HepG2 (cell line): ENCODE data around the gene NCBP1. TPM values are rescaled to one million over a fixed set of nuclear protein-coding genes. Genes with fewer than 3 reads are reported as not detected.

Experiments used
- ATAC-seq: fragments of 200-7000 bp; cut with Tn5 transposase; 3 replicates; pipeline ENCODE4 v1.9.1; 2020; ENCODE audit warnings: mild to moderate bottlenecking, moderate library complexity
- BruUV-seq: library from RNA; stranded (reverse); fragments of 400-500 nt; replicated peaks from 2 replicates; lab custom pipeline; 2021; lab: Mats Ljungman, UMichigan
- CTCF ChIA-PET: fragments of 300-600 bp; formaldehyde crosslinking; extraction: SDS; loops from one replicate; lab custom pipeline; 2021; ENCODE audit warnings: low total read pairs, inconsistent platforms, low intra/inter-chr PET ratio; lab: Yijun Ruan, JAX
- POLR2A ChIA-PET: fragments of 350-600 bp; sonication (Branson Sonifier 250); formaldehyde crosslinking; loops from one replicate; lab custom pipeline; 2020; ENCODE audit warnings: antibody characterized with exemption, inconsistent platforms; lab: Yijun Ruan, JAX
- DNase-seq: peaks from one replicate; pipeline ENCODE4 v3.0.0-alpha.2; 2015; ENCODE audit warnings: low spot score
- FAIRE-seq: peaks from 3 replicates; lab custom pipeline; 2011; peaks lifted over from hg19 to GRCh38; lab: Jason Lieb, UNC
- H2AFZ ChIP-seq: one replicate; pipeline ENCODE4 v1.6.1; 2011; ENCODE audit warnings: low read length, inconsistent platforms
- H3K27ac ChIP-seq: fragments of 300-600 bp; 3 replicates; pipeline ENCODE4 v1.8.0; 2011; ENCODE audit warnings: mixed run types, mild to moderate bottlenecking, mixed read lengths, low read length, inconsistent platforms; ENCODE audit not compliant: insufficient read depth; ENCODE audit errors: extremely low read length
- H3K27me3 ChIP-seq, 2 experiments: fragments of 200-600 bp in 1 of 2; 2 replicates in 1 of 2; 3 replicates in 1 of 2; pipeline versions ENCODE4 v1.6.0 to v1.8.0; 2011; ENCODE audit warnings: low read length in 2 of 2, mild to moderate bottlenecking in 2 of 2, moderate library complexity in 2 of 2, inconsistent platforms in 1 of 2; ENCODE audit not compliant: insufficient read depth in 2 of 2, control insufficient read depth in 1 of 2
- H3K36me3 ChIP-seq, 2 experiments: fragments of 200-600 bp in 1 of 2; replicated peaks in 1 of 2; 2 replicates in 1 of 2; 3 replicates in 1 of 2; pipeline versions ENCODE4 v1.5.1 to v1.8.0; 2011; ENCODE audit warnings: low read length in 2 of 2, inconsistent platforms in 1 of 2; ENCODE audit not compliant: insufficient read depth in 2 of 2, control insufficient read depth in 1 of 2
- H3K4me1 ChIP-seq: 2 replicates; pipeline ENCODE4 v1.5.1; 2012; ENCODE audit warnings: low read length, inconsistent platforms; ENCODE audit not compliant: insufficient read depth
- H3K4me2 ChIP-seq: 2 replicates; pipeline ENCODE4 v1.6.0; 2011; ENCODE audit warnings: low read depth, low read length, inconsistent platforms
- H3K4me3 ChIP-seq, 3 experiments: fragments of 200-600 bp in 1 of 3; sonication (generic), shearing (Covaris generic) in 1 of 3; replicated peaks in 1 of 3; 2 replicates each; pipeline ENCODE4 v1.5.1; 2011 to 2016; ENCODE audit warnings: low read length in 3 of 3, inconsistent platforms in 2 of 3, low read depth in 2 of 3, mild to moderate bottlenecking in 2 of 3, control low read depth in 1 of 3, mixed read lengths in 1 of 3; ENCODE audit not compliant: insufficient read depth in 1 of 3
- H3K79me2 ChIP-seq: one replicate; pipeline ENCODE4 v1.6.1; 2011; ENCODE audit warnings: low read length, inconsistent platforms; ENCODE audit not compliant: insufficient read depth
- H3K9ac ChIP-seq: 2 replicates; pipeline ENCODE4 v1.6.0; 2011; ENCODE audit warnings: mild to moderate bottlenecking, low read depth, low read length, inconsistent platforms; ENCODE audit not compliant: insufficient read depth
- H3K9me3 ChIP-seq: 2 replicates; pipeline ENCODE4 v1.5.1; 2012; ENCODE audit warnings: mild to moderate bottlenecking, low read length
- H4K20me1 ChIP-seq: 2 replicates; pipeline ENCODE4 v1.6.0; 2011; ENCODE audit warnings: inconsistent platforms, mild to moderate bottlenecking, low read length, moderate library complexity; ENCODE audit not compliant: insufficient read depth
- CCDC6 ChIP-seq: sonication (generic); formaldehyde crosslinking; IDR thresholded peaks from 2 replicates; pipeline ENCODE4 v1.8.1; 2022; ENCODE audit warnings: mild to moderate bottlenecking, missing genetic modification reagents, moderate library complexity
- DMTF1 ChIP-seq: sonication (generic); formaldehyde crosslinking; IDR thresholded peaks from 2 replicates; pipeline ENCODE4 v1.4.0; 2020; ENCODE audit warnings: mild to moderate bottlenecking, missing genetic modification reagents
- ELK4 ChIP-seq: sonication (generic); formaldehyde crosslinking; IDR thresholded peaks from 2 replicates; pipeline ENCODE4 v1.9.0; 2021; ENCODE audit warnings: missing genetic modification reagents, borderline replicate concordance
- GATA4 ChIP-seq: sonication (generic); IDR thresholded peaks from 2 replicates; pipeline ENCODE4 v1.6.1; 2016; ENCODE audit warnings: antibody characterized with exemption, low read depth, borderline replicate concordance
- HMGA1 ChIP-seq: sonication (generic); formaldehyde crosslinking; conservative IDR thresholded peaks from 2 replicates; pipeline ENCODE4 v1.4.0; 2020; ENCODE audit warnings: missing genetic modification reagents
- HNRNPLL ChIP-seq: fragments of 200-400 bp; formaldehyde crosslinking; IDR thresholded peaks from 2 replicates; pipeline ENCODE4 v1.6.1; 2017; ENCODE audit warnings: mild to moderate bottlenecking, low read depth, low read length; ENCODE audit not compliant: poor library complexity, severe bottlenecking
- IKZF5 ChIP-seq: IDR thresholded peaks from 2 replicates; pipeline ENCODE4 v1.6.1; 2018; ENCODE audit warnings: missing genetic modification reagents, mild to moderate bottlenecking, missing compliant biosample characterization
- RCOR2 ChIP-seq: IDR thresholded peaks from 2 replicates; pipeline ENCODE4 v1.6.1; 2016; ENCODE audit warnings: missing biosample characterization, missing genetic modification reagents
- ZBTB2 ChIP-seq: sonication (generic); formaldehyde crosslinking; IDR thresholded peaks from 2 replicates; pipeline ENCODE4 v1.8.0; 2022; ENCODE audit warnings: low read depth, missing genetic modification reagents
- ZBTB26 ChIP-seq: IDR thresholded peaks from 2 replicates; pipeline ENCODE4 v1.6.1; 2016; ENCODE audit warnings: missing compliant biosample characterization, missing genetic modification reagents, borderline replicate concordance
- ZMYM3 ChIP-seq: sonication (generic); formaldehyde crosslinking; IDR thresholded peaks from 2 replicates; pipeline ENCODE4 v1.5.1; 2020; ENCODE audit warnings: mild to moderate bottlenecking, missing genetic modification reagents
- ZNF317 ChIP-seq: sonication (generic); formaldehyde crosslinking; IDR thresholded peaks from 2 replicates; pipeline ENCODE4 v1.5.0; 2020; ENCODE audit warnings: mild to moderate bottlenecking, missing genetic modification reagents
- ZNF543 ChIP-seq: sonication (generic); formaldehyde crosslinking; IDR thresholded peaks from 2 replicates; pipeline ENCODE4 v1.4.0; 2020; ENCODE audit warnings: mild to moderate bottlenecking, missing genetic modification reagents
- ZNF546 ChIP-seq: sonication (generic); formaldehyde crosslinking; conservative IDR thresholded peaks from 2 replicates; pipeline ENCODE4 v1.8.1; 2023; ENCODE audit warnings: mild to moderate bottlenecking, missing genetic modification reagents
- ZNF678 ChIP-seq: sonication (generic); formaldehyde crosslinking; IDR thresholded peaks from 2 replicates; pipeline ENCODE4 v1.4.0; 2020; ENCODE audit warnings: mild to moderate bottlenecking, missing genetic modification reagents
- ZNF766 ChIP-seq: sonication (generic); formaldehyde crosslinking; IDR thresholded peaks from 2 replicates; pipeline ENCODE4 v1.5.0; 2020; ENCODE audit warnings: missing genetic modification reagents, borderline replicate concordance
- ZSCAN30 ChIP-seq: sonication (generic); formaldehyde crosslinking; IDR thresholded peaks from 2 replicates; pipeline ENCODE4 v1.5.0; 2020; ENCODE audit warnings: mild to moderate bottlenecking, missing genetic modification reagents
- WGBS: methylation state at CpG from one replicate; pipeline ENCODE4 v1.1.6; 2017; ENCODE audit warnings: low lambda C conversion rate; 5-methylcytosine and 5-hydroxymethylcytosine counted together
- in situ Hi-C: cut with HindIII; loops from 2 replicates; pipeline ENCODE4 v1.10.0; 2017; ENCODE audit warnings: low pct_unique_long_range_greater_than_20kb; ENCODE audit not compliant: extremely low pct_ligation_motif_present
- intact Hi-C: fragments of 100-400 bp; cut with micrococcal nuclease; formaldehyde crosslinking; loops from one replicate; pipeline ENCODE4 v1.10.0; 2022; ENCODE audit not compliant: unreplicated experiment
- polyA plus RNA-seq, 8 experiments: library from polyadenylated mRNA; depleted of rRNA in 3 of 8; stranded (reverse) in 7 of 8; unstranded in 1 of 8; fragments of >200 nt; fragmentation: Illumina TruSeq in 4 of 8; extraction: Trizol in 4 of 8; gene quantifications; 2 replicates each; pipeline versions ENCODE4 v1.2.1 to v1.2.3, GENCODE V29; 2011 to 2016; ENCODE audit warnings: low read depth in 4 of 8, missing spikeins in 1 of 8, mixed read lengths in 1 of 8; ENCODE audit not compliant: insufficient read depth in 1 of 8
- total RNA-seq, 5 experiments: library from RNA; depleted of rRNA; stranded (reverse); fragments of >200 nt; fragmentation: Illumina TruSeq; extraction: Trizol; gene quantifications; 2 replicates each; pipeline ENCODE4 v1.2.3, GENCODE V29; 2016; ENCODE audit warnings: low read depth in 1 of 5

The NCBP1 gene
- total and polyA plus RNA-seq, 2 of the 13 experiments (the other 11 are each of a cell fraction or from before 2014, with no cell fraction given), result 13.3 to 40.2 TPM

- TF ChIP-seq ELK4 (CRISPR knock-in tag), result no peak
- TF ChIP-seq RCOR2 (CRISPR knock-in tag), result no peak
- no peak for TF ChIP-seq ZMYM3 (CRISPR knock-in tag)
- no peak for TF ChIP-seq ZNF317 (CRISPR knock-in tag)
- TF ChIP-seq CCDC6, result no peak
- no peak for TF ChIP-seq HNRNPLL
- no peak for TF ChIP-seq ZNF766 (CRISPR knock-in tag)
These were observed 71.2 kb downstream of the NCBP1 start (continued) for GRCh38 chr9:97704851-97705250.

- ATAC-seq, result no peak
- DNase-seq, result no peak
- peaks cover 57% of the 10 kb centered on the region for H3K4me1 ChIP-seq
- H2AFZ ChIP-seq, result no peak overlapping the region
- H3K36me3 ChIP-seq, result no peaks in the 10 kb centered on the region
- no peak for FAIRE-seq
- no peaks in the 10 kb centered on the region for H4K20me1 ChIP-seq
- 83% methylated on average over 3 of the region's 3 CpGs for WGBS
- intact Hi-C loops, result no loop called here
- in situ Hi-C loops, result no loop called here
- TF ChIP-seq ZNF543 (CRISPR knock-in tag) (no peak), ZBTB2 (no peak), HMGA1 (CRISPR knock-in tag) (no peak), GATA4 (no peak), ZNF546 (no peak), ZBTB26 (no peak), DMTF1 (CRISPR knock-in tag) (no peak), ZSCAN30 (CRISPR knock-in tag) (no peak), IKZF5 (CRISPR knock-in tag) (no peak), ZNF678 (CRISPR knock-in tag) (no peak)
- H3K9me3 ChIP-seq, result no peaks in the 10 kb centered on the region
- H3K4me2 ChIP-seq, result no peak overlapping the region
- POLR2A ChIA-PET, result no interaction called here
- CTCF ChIA-PET, result no interaction called here
- H3K79me2 ChIP-seq, result no peaks in the 10 kb centered on the region
- no peak overlapping the region for H3K4me3 ChIP-seq
- no peak overlapping the region for H3K27ac ChIP-seq
- H3K27me3 ChIP-seq, result no peaks in the 10 kb centered on the region
- BruUV-seq, result no TSS peak
- H3K9ac ChIP-seq, result no peak overlapping the region
These were observed 71.8 kb downstream of the NCBP1 start for GRCh38 chr9:97705354-97705950.
